Parathyroid adenoma (tissue), 2 donors: ENCODE results near the gene RAPGEF1.

Experiments
- H2AFZ ChIP-seq: fragments of 300-600 bp; sonication (generic); one replicate; pipeline ENCODE4 v1.7.0; 2017; ENCODE audit warnings: antibody characterized with exemption, mild to moderate bottlenecking
- H3K27ac ChIP-seq: fragments of 300-600 bp; sonication (generic); one replicate; pipeline ENCODE4 v1.7.0; 2017
- H3K27me3 ChIP-seq: fragments of 300-600 bp; sonication (generic); one replicate; pipeline ENCODE4 v1.7.0; 2017; ENCODE audit warnings: low read length; ENCODE audit not compliant: control insufficient read depth, insufficient read depth
- H3K36me3 ChIP-seq: fragments of 300-600 bp; sonication (generic); one replicate; pipeline ENCODE4 v1.7.0; 2017; ENCODE audit warnings: low read length; ENCODE audit not compliant: control insufficient read depth, insufficient read depth
- H3K4me1 ChIP-seq: fragments of 300-600 bp; sonication (generic); one replicate; pipeline ENCODE4 v1.7.0; 2017; ENCODE audit warnings: control low read depth
- H3K4me2 ChIP-seq: fragments of 300-600 bp; sonication (generic); one replicate; pipeline ENCODE4 v1.7.0; 2017; ENCODE audit warnings: low read length
- H3K4me3 ChIP-seq: fragments of 300-600 bp; sonication (generic); one replicate; pipeline ENCODE4 v1.7.0; 2017; ENCODE audit warnings: low read depth, low read length
- H3K79me2 ChIP-seq: fragments of 300-600 bp; sonication (generic); one replicate; pipeline ENCODE4 v1.7.0; 2017; ENCODE audit warnings: control low read depth
- H3K9ac ChIP-seq: fragments of 300-600 bp; sonication (generic); one replicate; pipeline ENCODE4 v1.7.0; 2017; ENCODE audit warnings: mild to moderate bottlenecking
- H3K9me3 ChIP-seq: fragments of 300-600 bp; sonication (generic); one replicate; pipeline ENCODE4 v1.7.0; 2017; ENCODE audit warnings: low read length; ENCODE audit not compliant: control insufficient read depth
- TF ChIP-seq, protein P1 (sequence below): fragments of 300-600 bp; sonication (generic); IDR thresholded peaks from one replicate; pipeline ENCODE4 v1.7.0; 2017; ENCODE audit warnings: antibody characterized with exemption, mild to moderate bottlenecking
- donor health status: primary hyperparathyroidism.

The RAPGEF1 gene

DNA sequence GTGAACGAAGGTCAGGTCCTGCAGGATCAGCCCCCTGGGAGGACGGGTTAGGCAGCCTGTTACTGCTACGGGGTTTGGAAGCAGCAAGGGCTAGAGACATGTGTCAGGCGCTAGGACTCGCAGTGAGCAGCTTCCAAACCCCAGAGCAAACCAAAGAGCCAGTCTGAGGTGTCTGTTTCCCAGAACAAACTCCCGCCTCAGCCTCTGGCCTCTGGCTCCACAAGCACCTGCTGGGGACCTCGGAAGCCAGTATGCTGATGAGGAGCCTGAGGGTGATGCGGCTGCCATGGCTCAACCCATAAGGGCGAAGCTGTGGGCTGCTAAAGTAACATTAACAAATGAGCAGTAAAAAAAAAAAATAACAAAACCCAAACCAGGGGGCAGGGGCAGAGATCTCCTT lies 159.5 kb downstream of the RAPGEF1 start:
- Histone ChIP-seq H3K27me3 (no peaks in the 10 kb centered on the region), H3K4me2 (no peak overlapping the region), H3K36me3 (no peaks in the 10 kb centered on the region), H3K4me1 (no peaks in the 10 kb centered on the region), H3K4me3 (no peak overlapping the region), H3K27ac (no peak overlapping the region), H3K9ac (no peak overlapping the region), H3K79me2 (no peaks in the 10 kb centered on the region), H3K9me3 (no peaks in the 10 kb centered on the region), H2AFZ (no peak overlapping the region)
- TF ChIP-seq, protein P1, sequence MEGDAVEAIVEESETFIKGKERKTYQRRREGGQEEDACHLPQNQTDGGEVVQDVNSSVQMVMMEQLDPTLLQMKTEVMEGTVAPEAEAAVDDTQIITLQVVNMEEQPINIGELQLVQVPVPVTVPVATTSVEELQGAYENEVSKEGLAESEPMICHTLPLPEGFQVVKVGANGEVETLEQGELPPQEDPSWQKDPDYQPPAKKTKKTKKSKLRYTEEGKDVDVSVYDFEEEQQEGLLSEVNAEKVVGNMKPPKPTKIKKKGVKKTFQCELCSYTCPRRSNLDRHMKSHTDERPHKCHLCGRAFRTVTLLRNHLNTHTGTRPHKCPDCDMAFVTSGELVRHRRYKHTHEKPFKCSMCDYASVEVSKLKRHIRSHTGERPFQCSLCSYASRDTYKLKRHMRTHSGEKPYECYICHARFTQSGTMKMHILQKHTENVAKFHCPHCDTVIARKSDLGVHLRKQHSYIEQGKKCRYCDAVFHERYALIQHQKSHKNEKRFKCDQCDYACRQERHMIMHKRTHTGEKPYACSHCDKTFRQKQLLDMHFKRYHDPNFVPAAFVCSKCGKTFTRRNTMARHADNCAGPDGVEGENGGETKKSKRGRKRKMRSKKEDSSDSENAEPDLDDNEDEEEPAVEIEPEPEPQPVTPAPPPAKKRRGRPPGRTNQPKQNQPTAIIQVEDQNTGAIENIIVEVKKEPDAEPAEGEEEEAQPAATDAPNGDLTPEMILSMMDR = no peak

DNA sequence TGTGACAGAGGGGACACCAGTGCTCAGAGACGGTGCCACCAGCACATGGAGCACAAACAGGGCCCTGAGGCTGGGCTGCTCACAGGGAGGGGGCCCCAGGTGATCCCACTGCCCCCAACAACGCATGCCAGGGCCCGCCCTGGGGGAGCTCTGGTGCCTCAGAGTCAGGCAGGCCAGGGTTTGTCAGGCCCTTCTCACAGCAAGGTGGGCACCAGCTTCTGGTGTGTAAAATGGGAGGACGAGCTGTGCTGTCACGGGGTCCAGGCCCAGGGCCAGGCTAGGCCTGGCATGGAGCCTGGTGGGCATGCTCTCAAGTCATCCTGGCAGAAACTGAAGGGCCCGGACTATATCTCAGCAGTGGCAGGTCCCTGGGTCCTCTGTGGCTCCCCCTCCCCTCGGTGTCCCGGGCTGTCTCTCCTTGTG lies 160.1 kb downstream of the RAPGEF1 start:
- no peak overlapping the region for H3K4me3 ChIP-seq
- no peaks in the 10 kb centered on the region for H3K27me3 ChIP-seq
- no peaks in the 10 kb centered on the region for H3K4me1 ChIP-seq
- TF ChIP-seq, protein P1 = no peak
- no peaks in the 10 kb centered on the region for H3K79me2 ChIP-seq
- H2AFZ ChIP-seq = no peak overlapping the region
- H3K36me3 ChIP-seq = no peaks in the 10 kb centered on the region
- no peak overlapping the region for H3K9ac ChIP-seq
- no peak overlapping the region for H3K4me2 ChIP-seq
- no peaks in the 10 kb centered on the region for H3K9me3 ChIP-seq
- H3K27ac ChIP-seq = no peak overlapping the region

DNA sequence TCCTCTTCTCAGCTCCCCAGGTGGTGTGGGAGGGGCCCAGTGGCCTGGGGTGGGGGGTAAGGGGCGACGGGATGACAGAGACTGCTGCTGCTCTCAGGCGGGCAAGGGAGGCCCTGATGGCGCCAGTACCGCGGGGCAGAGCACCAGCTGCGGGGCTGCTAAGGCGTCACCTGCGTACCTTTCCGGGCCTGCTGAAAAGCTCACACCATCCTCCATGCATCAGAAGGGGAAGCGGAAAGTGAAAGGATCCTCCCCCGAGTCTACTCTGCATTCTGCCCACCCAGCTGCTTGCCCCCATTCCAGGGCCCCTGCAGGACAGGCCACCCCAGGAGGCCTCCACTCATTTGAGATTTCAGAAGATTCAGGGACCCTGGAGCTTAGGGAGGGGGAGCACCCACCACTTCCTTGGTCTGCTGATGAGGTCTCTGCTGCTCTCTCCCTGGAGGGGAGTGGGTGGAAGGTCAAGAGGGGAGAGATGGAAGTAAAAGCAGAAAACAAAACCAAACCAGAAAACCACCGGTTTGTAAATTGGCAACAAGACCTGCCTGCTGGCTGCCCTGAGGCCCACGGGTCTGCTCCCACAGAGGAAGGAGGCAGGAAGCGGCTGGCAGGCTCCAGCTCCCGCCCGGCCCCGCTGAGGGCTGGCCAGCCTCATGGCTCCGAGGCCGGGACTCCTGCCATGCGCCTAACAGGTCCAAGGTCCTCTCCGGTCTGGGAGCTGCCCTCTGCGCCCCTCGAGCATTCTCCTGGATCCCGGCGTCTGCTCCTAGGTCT lies 161.0 kb downstream of the RAPGEF1 start:
- Histone ChIP-seq H3K27ac (no peak overlapping the region), H2AFZ (no peak overlapping the region), H3K79me2 (no peaks in the 10 kb centered on the region), H3K36me3 (no peaks in the 10 kb centered on the region), H3K4me2 (no peak overlapping the region), H3K9ac (no peak overlapping the region), H3K4me3 (no peak overlapping the region), H3K9me3 (no peaks in the 10 kb centered on the region), H3K27me3 (no peaks in the 10 kb centered on the region), H3K4me1 (no peaks in the 10 kb centered on the region)
- TF ChIP-seq, protein P1 = no peak

DNA sequence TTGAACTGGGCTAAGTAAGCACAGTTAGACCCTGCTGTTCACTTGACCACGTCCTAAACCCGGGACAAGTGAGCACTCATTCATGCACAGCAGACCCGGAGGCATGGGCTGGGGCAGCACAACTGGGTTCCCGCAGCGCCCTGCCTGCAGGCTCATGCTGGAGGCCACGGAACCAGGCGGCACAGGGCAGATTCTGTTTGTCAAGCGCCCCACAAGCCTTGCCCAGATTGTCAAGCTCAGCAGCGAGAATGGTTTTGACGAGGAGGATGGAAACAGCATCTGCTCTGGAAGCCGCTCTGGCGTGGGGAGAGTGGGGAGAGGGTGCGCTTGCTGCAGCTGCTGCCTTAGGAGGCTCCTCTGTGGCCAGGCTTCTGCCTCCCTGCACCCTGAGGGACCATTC lies 161.9 kb downstream of the RAPGEF1 start:
- Histone ChIP-seq H2AFZ (no peak overlapping the region), H3K9me3 (no peaks in the 10 kb centered on the region), H3K36me3 (no peaks in the 10 kb centered on the region), H3K9ac (no peak overlapping the region), H3K27me3 (no peaks in the 10 kb centered on the region), H3K4me3 (no peak overlapping the region), H3K27ac (no peak overlapping the region), H3K79me2 (no peaks in the 10 kb centered on the region), H3K4me1 (no peaks in the 10 kb centered on the region), H3K4me2 (no peak overlapping the region)
- TF ChIP-seq, protein P1 = no peak
